Amygdala (tissue), 56 donors: Measurements from ENCODE around the gene FAM170B.

Source experiments
- DNase-seq, 56 donors: peaks; one replicate each; lab custom pipeline; 2025; lab: John Stamatoyannopoulos, UW

Gene FAM170B

DNA sequence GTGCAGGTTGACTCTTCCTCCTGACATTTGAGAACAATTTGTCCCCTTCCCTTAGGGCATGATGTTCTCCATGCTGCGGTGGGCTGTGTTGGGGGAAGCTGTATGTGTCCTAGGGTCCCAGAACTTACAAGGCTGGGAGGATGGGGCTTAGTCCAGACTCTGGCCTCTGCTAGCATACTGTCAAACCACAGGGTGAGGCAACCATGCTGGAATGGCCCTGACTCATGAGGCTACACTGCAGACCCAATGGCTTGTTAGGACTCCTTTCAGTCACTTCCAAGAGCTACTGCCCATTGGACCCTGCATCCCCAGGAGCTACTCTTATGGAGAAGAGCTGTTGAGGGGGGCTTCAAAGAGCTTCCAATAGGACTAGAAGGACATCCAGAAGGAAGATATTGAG lies 20.1 kb upstream of the FAM170B start:
- DNase-seq = no peak

DNA sequence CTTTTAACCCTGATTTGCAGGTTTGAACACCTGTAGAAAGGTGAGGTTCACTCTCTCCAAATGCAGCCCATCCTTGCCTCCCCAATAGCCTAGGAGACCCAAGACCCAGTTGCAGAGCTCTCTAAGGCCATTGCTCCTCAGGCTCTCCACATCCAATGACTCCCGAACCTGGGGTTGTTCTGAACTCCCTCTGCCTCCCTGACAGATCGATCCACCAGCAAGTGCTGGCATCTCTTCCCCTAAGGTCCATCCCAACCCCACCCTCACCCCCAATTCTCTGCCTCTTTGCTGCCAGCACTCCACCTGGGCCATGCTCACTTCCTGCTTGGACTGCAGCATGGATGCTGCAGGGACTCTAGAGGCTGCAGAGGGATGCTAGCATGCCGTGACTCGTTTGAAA lies 19.3 kb upstream of the FAM170B start:
- no peak for DNase-seq

DNA sequence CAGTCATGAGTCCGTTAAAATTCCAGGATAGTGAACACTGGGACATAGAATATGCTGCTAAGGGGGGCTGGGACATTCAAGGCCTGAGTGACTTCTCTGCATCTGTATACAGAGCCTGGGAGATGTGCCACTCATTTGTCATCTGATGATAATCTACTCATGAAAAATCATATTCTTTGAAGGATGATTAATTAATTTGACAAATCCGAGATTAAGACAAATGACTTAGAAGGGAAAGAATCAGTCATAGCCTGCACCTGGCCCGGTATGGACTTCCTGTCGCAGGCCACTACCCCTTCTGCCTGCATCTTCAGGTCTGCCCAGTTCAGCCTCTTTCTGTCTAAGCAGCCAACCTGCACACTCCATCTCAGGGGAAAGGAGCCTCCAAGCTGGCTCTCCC lies 18.8 kb upstream of the FAM170B start:
- no peak for DNase-seq

DNA sequence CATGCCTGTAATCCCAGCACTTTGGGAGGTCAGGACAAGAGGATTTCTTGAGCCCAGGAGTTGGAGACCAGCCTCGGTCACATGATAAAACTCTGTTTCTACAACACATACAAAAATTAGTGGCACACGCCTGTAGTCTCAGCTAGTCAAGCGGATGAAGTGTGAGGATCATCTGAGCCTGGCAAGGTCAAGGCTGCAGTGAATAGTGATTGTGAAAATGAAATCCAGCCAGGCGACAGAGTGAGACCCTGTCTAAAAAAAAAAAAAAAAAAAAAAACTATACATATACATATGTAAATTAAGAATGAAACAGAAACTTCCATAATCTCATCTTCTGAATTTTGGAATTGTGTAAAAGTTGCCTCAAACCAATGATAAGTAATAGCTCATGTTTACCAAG lies 18.2 kb upstream of the FAM170B start:
- no peak for DNase-seq

DNA sequence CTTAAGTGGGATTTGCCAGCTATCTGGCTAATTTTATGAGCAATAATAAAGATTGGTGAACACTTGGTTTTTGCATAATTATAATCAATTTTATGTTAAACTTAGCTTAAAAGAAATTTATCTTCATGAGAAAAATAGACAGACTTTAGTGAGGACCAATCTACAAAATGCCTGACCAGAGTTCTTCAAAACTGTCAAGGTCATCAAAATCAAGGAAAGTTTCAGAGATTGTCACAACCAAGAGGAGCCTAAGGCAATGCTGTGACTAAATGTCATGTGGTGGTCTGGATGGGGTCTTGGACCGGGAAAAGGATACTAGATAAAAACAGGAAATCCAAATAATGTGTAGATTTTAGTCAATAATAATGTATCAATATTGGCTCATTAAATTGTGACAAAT lies 17.7 kb upstream of the FAM170B start:
- DNase-seq = no peak

DNA sequence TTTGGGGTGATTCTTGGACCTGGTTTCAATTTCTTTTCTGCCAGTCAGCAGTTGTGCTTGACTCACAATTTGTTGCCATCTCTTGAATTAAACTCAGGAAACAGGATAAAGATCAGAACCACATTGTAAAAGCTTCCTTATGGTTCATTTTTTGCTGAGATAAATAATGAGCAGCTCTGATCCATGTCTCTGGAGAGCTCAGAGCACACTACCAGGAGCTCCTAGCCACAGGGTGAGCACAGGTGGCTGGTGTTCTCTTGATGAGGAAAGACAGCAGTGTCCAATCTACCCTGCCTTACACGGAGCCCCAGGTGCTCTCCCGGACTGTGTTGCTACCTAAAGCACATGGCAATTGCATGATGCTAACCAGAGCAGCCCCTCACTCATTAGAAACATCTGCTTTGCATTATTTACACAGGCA lies 17.2 kb upstream of the FAM170B start:
- no peak for DNase-seq

DNA sequence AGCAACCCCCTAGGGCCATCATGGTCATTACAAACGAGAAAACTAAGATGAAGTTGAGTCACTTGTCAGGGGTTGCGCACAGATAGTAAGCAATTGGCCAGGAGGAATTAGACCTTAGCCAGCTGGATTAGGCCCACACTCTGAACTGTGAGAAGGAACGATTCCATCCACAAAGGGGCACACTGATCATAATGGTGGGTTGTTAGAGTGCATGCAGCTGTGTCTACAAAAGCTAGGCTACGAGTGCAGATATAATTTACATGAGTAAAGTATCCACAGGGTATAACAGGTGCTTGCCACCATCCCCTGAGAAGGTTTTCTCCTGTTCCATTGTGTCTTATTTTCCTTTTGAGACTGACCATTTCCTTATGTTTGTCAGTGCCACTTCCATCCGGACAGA lies 16.6 kb upstream of the FAM170B start:
- DNase-seq = no peak

DNA sequence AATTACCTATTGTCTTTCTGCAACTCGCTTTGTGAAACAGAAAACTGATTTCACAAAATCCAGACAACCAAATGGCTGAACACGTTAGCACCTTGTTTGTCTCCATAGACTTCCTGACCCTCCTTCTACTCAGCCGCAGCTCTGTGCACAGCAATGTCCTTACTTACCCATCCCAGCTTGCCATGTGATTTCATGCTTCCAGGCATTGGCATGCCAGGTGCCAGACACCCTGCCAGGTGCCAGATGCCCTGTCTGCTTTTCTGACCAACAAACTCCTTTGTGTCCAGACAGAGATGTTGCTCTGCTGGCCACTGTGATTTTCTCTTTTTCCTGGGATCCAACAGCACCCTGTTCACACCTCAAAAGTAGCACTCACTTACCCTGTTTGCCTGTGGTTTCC lies 16.1 kb upstream of the FAM170B start:
- no peak for DNase-seq

DNA sequence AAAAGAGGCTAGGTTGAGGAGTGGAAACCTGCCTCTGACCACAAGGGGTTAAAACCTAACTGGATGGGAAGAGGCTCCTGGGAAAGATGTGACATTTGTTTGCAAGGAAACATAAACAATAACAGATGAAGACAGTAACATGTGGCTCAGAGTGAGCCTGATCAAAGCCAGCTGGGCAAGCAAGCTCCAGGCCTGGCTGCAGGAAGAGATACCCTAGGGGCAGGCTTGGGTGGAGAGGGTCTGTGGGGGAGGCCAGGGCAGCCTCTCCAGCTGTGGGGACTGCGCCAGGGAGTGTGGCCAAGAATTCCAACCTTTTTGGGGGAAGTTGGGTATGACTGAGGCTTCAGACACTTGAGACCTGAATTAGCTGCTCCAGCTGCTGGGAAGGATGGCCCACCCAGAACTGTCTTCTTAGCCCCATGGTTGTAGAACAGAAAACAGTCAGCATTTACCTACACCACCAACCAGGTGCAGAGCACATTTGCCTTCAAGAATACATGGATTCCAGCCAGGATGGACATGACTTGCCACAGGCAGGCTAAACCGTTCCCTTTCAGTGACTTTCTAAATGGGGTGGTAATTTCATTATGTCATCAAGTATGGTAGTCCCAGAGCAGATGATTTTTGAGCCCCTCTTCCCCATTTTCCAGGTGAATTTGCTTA lies 10.4 kb upstream of the FAM170B start:
- DNase-seq = no peak

DNA sequence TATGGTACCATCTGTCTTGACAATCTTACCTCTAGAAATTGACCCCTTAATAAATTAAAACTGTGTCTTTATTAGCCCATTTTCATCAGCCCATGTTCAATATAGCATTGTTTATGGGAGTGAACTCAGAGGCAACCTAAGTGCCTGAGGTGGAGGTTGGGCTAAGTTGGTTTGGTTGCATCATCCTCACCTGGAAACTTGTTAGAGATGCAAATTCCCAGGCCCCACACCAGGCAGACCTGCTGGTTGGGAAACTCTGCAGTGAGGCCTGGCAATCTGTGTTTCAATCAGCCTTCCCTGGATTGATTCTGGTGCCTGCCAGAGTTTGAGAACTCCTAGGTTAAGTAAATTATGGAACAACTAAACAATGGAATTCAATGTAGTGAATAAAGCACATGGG lies 9.4 kb upstream of the FAM170B start:
- no peak for DNase-seq

DNA sequence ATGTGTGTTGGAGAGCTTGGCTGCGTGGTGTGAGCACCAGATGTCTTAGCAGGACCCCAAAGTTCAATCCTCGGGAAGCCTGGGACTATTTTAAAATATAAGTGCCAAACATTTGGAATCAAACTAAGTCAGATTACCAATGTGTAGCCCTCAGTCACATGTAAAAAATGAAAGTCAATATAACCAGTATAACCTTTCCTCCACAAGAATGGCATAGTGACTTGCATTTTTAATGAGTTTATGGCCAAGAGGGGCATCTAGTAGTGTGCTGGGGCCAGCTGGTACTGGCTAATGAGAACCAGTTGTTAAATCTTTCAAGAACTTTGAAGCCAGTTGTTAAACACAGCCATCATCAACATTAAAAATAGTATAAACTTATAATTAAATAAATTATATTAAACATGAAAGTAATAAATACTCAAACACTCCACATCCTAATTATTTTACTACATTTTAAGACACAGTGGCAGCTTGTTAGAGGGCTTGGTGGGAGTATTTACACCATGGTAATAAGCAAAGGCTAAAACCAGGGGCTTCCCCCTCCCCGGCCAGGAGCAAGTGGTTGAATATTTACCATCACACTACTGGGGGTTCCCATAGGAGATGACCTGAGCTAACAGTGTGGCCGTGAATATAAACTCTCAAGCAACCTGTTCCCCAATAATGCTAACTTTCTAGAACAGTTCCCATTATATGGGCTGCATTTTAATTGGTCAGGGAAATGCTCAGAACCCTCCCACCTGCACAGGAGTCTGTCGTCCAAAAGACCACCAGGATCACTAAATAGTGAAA lies 7.9 kb upstream of the FAM170B start:
- DNase-seq = no peak

DNA sequence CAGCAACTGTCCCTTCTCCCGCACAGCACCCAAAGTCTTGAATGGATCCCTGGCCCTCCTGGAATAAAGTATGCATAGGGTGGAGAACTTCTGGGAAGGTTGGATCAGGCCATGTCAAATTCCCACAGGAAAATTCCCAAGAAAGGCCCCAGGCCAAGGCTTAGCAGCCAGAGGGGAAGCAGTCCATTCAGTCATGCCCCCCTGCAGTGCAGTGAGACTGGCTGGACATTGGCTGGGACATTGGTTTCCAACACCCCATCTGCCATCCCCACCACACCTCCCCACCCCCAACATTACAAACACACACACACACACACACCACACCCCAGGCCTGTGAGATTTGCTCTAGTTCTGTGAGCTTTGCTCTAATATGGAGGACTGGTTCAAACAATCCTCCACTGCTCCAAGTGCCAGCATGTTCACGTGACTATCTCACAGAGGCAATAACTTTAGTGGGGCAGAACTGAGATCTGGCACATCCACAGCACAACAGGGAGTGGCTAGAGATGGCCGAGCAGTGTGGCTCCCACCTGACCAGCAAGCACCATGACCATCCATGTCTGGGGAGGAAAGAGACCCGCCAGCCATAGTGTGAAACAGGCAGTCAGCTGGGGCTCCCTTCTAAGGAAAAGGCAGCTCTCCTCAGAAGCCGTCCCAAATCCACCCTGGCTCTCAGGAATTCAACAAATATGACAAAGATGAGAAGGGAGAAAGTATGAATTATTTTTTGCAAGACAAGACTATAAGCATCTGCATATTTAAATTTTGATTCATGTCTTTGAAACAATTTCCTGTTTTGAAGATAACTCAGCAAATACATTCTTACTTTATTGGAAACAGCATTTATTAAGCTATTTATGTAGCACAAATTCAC lies 6.7 kb upstream of the FAM170B start:
- DNase-seq = no peak

DNA sequence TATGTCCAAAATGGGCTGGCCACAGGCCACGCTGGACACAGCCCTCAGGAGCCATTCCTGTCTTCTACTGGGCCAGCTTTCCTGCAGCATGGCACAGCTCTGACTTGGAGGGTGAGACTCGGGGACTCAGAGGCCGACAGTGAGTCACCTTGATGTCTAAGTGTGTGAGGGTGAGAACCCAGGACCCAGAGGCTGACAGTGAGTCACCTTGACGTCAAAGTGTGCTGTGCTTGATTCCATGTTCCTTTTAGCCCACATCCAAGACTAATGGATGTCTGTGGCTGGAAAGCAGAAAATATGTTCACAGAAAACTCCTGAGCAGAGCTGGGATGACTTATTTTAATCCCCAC lies 6.0 kb upstream of the FAM170B start:
- DNase-seq = no peak

DNA sequence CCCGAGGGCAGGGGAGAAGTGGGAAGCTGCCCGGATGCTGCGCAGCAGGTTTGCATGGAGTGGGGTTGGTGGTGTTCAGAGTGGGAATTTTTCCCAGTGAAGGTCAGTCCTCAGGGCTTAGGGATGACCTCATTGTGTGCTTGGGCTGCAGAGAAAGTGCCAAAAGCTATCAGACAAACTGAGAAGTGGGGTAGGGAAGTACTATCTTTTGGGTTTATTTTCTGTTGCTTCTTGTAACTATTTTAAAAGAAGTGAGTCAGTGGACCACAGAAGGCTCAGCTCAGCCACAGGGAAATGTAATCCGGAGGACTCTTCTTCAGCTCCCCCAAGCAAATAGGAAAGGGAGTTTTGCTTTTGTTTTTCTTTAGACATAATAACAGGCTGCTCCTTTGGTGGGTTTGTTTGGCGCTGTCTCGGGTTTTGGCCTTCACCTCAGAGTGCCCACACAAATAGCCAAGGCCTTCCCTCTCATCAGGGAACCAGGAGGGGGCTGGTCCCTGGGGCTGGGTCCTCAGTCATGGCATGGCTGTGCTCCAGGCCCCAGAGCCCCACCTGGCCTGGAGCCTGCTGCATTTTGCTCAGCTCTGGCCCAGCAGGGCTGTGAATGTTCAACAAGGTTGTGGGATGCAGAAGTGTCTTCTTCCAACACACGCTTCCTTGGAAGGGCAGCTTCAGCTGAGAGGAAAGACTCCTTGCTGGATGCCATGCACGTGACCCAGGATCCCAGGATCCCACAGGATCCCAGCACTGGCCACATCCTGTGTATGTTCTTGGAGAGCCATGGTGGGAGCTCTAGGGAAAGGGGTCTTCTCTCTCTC lies 5.4 kb upstream of the FAM170B start:
- no peak for DNase-seq

DNA sequence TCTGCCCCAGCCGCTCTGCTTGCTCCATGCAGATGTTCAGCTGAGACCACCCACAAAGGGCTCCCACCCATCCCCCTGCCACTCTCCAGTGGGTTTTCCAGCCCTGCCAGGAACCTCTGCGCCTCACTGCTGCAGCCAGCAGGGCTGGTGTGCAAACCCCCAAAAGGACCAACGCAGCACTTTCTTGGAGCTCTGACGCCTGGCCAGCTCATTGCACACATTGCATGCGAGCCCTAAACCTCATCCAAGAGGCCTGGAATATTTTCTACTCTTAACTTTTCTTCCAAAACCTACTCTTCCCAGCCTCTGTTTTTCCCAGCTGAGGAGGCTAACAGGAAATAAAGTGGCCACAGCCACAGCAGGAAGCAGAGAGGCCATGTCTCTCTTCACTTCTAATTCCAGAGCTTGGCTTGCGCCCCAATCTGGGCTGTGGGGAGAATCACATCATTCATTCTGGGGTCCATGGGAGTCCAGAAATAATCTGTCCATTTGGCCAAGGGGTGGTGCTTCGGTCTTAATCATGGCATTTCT lies 4.6 kb upstream of the FAM170B start:
- no peak for DNase-seq

DNA sequence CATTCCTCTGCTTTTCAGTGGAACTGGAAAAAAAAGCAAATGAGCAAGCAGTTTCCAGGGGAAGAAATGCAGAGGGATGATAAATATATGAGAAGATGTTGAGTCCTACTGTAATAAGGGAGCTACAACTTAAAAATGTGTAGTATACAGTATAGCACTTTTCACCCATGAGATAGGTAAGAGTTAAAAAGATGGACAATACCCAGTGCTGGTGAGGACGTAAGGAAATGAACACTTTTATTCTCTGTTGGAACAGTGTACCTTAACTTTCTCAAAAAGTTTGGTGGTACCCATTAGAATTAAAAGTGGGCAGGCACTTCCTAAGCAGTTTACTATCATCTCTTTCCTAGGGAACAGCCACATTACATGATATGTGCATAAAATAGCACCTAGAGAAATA lies 2.7 kb upstream of the FAM170B start:
- no peak for DNase-seq

DNA sequence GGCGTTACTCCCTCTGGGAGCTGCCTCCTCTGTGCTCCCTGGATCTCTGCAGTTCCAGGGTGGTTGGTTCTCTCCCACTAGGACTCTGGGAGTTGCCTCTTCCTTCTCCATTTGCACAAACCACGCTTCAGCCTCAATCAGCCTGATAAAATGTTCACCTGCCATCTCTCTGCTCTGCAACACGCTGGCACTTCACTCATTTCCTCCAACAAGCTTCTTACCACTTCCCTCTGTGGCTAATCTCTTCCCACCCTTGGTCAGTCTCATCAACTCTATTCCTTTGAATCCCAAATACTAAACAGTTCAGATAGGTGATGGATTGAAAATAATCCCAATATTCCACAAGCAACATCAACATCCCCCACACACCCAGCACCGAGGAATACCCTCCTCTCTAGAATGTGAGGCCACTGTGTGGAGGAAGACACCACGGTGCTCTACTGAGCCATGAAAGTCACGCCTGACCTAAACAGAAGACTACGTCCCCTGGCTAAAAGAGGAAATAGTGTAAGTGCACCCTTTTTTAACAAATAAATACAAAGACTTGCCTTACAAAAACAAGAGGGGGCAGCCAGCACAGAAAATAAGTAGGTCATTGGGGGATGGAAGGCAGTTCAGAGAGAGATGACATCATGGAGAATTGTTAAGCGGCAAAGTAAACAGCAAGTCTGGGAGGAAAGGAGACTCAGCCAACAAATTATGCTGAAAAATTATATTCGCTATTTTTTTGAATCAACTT lies 1.9 kb upstream of the FAM170B start:
- DNase-seq = no peak

DNA sequence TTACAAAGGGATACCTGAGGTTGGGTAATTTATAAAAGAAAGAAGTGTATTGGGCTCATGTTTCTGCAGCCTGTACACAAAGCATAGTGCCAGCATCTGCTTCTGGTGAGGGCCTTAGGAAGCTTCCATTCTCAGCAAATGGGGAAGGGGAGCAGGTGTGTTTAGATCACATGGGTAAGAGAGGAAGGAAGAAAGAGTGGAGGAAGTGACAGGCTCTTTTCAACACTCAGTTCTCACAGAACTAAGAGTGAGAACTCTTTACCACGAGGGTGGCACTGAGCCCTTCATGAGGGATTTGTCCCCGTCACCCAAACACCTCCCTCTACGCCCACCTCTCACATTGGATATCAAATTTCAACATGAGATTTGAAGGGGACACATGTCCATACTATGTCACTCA lies 506 bp upstream of the FAM170B start:
- DNase-seq = no peak

DNA sequence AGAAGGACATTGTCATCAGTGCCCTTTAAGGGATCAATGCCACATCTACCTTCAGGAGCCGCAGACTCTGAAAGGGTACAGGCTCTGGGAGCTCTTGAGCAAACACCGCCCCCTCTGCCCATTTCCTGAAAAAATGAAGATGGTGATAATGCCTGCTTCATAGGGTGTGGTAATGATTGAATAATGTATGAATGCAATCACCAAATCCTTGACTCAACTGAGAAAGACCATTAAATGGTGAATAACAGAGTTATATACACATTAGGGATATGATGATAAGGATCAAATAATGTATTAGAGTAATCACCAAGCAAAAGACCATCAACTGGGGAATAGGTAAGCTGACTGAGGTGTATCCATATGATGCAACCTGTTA lies 1.5 kb downstream of the FAM170B start:
- no peak for DNase-seq
